ENCODE results near the gene UNC5A.

Gene UNC5A

GRCh38 chr5:176810081-176810597 lies at the start of gene UNC5A:
Gene UNC5A (plus strand): TSS chr5:176810559. CDS start chr5:176810751, 192 bp downstream.
- DNase-seq, result peak; percentile 65 to 75

- no peak for DNase-seq
These were observed 48.6 kb upstream of the UNC5A start for GRCh38 chr5:176761755-176762154.

GRCh38 chr5:176762489-176762888 lies 47.9 kb upstream of the UNC5A start:
- peak in 1 of 2 donors; percentile 16 for DNase-seq

- no peak for DNase-seq
These were observed 44.7 kb upstream of the UNC5A start for GRCh38 chr5:176765687-176766086.

- peak in 1 of 2 donors; percentile 6 for DNase-seq
These were observed 42.0 kb upstream of the UNC5A start for GRCh38 chr5:176768174-176768970.

- peak in 1 of 2 donors; percentile 8 for DNase-seq
These were observed 40.4 kb upstream of the UNC5A start for GRCh38 chr5:176769911-176770310.

- DNase-seq, result peak in 1 of 2 donors; percentile 1
These were observed 39.9 kb upstream of the UNC5A start for GRCh38 chr5:176770431-176770830.

GRCh38 chr5:176771102-176771845 lies 39.1 kb upstream of the UNC5A start:
- peak in 1 of 2 donors; percentile 5 for DNase-seq

- peak in 1 of 2 donors; percentile 16 for DNase-seq
These were observed 37.8 kb upstream of the UNC5A start for GRCh38 chr5:176772271-176773210.

- peak in 1 of 2 donors; percentile 4 for DNase-seq
These were observed 36.8 kb upstream of the UNC5A start for GRCh38 chr5:176773408-176774035.

- DNase-seq, result peak in 1 of 2 donors; percentile 9
These were observed 35.9 kb upstream of the UNC5A start for GRCh38 chr5:176774216-176775171.

GRCh38 chr5:176775409-176775808 lies 35.0 kb upstream of the UNC5A start:
- DNase-seq, result peak in 1 of 2 donors; percentile 2

GRCh38 chr5:176776141-176776865 lies 34.1 kb upstream of the UNC5A start:
- peak in 1 of 2 donors; percentile 6 for DNase-seq

- peak in 1 of 2 donors; percentile 1 for DNase-seq
These were observed 33.4 kb upstream of the UNC5A start for GRCh38 chr5:176776916-176777315.

- no peak for DNase-seq
These were observed 31.4 kb upstream of the UNC5A start for GRCh38 chr5:176778921-176779465.

GRCh38 chr5:176779537-176779936 lies 30.8 kb upstream of the UNC5A start:
- no peak for DNase-seq

- no peak for DNase-seq
These were observed 29.9 kb upstream of the UNC5A start for GRCh38 chr5:176780176-176781053.

GRCh38 chr5:176781054-176781375 lies 29.3 kb upstream of the UNC5A start:
- no peak for DNase-seq

Data from stimulated activated CD4-positive, alpha-beta T cell treated with anti-CD3 and anti-CD28 coated beads, Interleukin-2, amount 100 ng/mL, for 24 hours (primary cell).